HEK293 (cell line): ENCODE measurements around the gene PTPRG.

Source experiments
- CTCF ChIA-PET: fragments of 350-600 bp; formaldehyde crosslinking; extraction: SDS; loops from one replicate; lab custom pipeline; 2021; ENCODE audit warnings: antibody characterized with exemption; lab: Yijun Ruan, JAX
- POLR2A ChIA-PET: fragments of 300-600 bp; formaldehyde crosslinking; extraction: SDS; loops from one replicate; lab custom pipeline; 2020; ENCODE audit warnings: antibody characterized with exemption, inconsistent platforms; lab: Yijun Ruan, JAX
- H3K27ac ChIP-seq: fragments of 200-500 bp; sonication (Bioruptor generic); 2 replicates; pipeline ENCODE4 v1.5.1; 2014; ENCODE audit warnings: low read depth, low read length, control low read depth, inconsistent platforms; ENCODE audit errors: extremely low read depth
- H3K36me3 ChIP-seq, 2 experiments: fragments of 200-500 bp in 1 of 2; sonication (Bioruptor generic) in 1 of 2; 1 replicate in 1 of 2; 2 replicates in 1 of 2; pipeline ENCODE4 v1.5.1; 2014 to 2017; ENCODE audit warnings: inconsistent platforms in 2 of 2, low read length in 2 of 2; ENCODE audit not compliant: control insufficient read depth in 2 of 2, insufficient read depth in 1 of 2
- H3K4me1 ChIP-seq: fragments of 200-500 bp; sonication (Bioruptor generic); 2 replicates; pipeline ENCODE4 v1.5.1; 2014; ENCODE audit warnings: mild to moderate bottlenecking, low read length, inconsistent platforms; ENCODE audit not compliant: control insufficient read depth, insufficient read depth
- H3K4me3 ChIP-seq: 2 replicates; pipeline ENCODE4 v1.5.1; 2011; ENCODE audit warnings: low read depth, mild to moderate bottlenecking, control low read depth, low read length, moderate library complexity
- H3K9me3 ChIP-seq: fragments of 200-500 bp; sonication (Bioruptor generic); 2 replicates; pipeline ENCODE4 v1.5.1; 2014; ENCODE audit warnings: low read depth, low read length, inconsistent platforms; ENCODE audit not compliant: control insufficient read depth, insufficient read depth
- GLIS2 ChIP-seq: fragments of 450-650 bp; formaldehyde crosslinking; IDR thresholded peaks from 2 replicates; pipeline ENCODE4 v1.5.1; 2016; ENCODE audit warnings: missing biosample characterization, missing genetic modification characterization
- HOXD13 ChIP-seq: sonication (generic); formaldehyde crosslinking; IDR thresholded peaks from 2 replicates; pipeline ENCODE4 v1.8.0; 2022; ENCODE audit warnings: missing genetic modification reagents, borderline replicate concordance
- MZF1 ChIP-seq: fragments of 450-650 bp; formaldehyde crosslinking; IDR thresholded peaks from 2 replicates; pipeline ENCODE4 v1.5.1; 2017; ENCODE audit warnings: missing biosample characterization, missing genetic modification characterization, borderline replicate concordance
- REPIN1 ChIP-seq: fragments of 450-650 bp; formaldehyde crosslinking; IDR thresholded peaks from 2 replicates; pipeline ENCODE4 v1.5.1; 2017; ENCODE audit warnings: missing biosample characterization, missing genetic modification characterization, low read depth
- SCRT1 ChIP-seq: fragments of 450-650 bp; formaldehyde crosslinking; IDR thresholded peaks from 2 replicates; pipeline ENCODE4 v1.5.1; 2016; ENCODE audit warnings: missing biosample characterization, missing genetic modification characterization, borderline replicate concordance
- TRIM28 ChIP-seq: IDR thresholded peaks from 2 replicates; pipeline ENCODE4 v1.6.1; 2011; ENCODE audit warnings: low read length, control low read depth, borderline replicate concordance
- ZFP37 ChIP-seq: fragments of 450-650 bp; formaldehyde crosslinking; IDR thresholded peaks from 2 replicates; pipeline ENCODE4 v1.5.1; 2016; ENCODE audit warnings: missing biosample characterization, missing genetic modification characterization
- ZFP69B ChIP-seq: fragments of 450-650 bp; formaldehyde crosslinking; IDR thresholded peaks from 2 replicates; pipeline ENCODE4 v1.5.1; 2016; ENCODE audit warnings: missing biosample characterization, missing genetic modification characterization
- ZNF114 ChIP-seq: fragments of 450-650 bp; formaldehyde crosslinking; IDR thresholded peaks from 2 replicates; pipeline ENCODE4 v1.5.0; 2017; ENCODE audit warnings: missing biosample characterization, missing genetic modification characterization
- ZNF350 ChIP-seq: fragments of 450-650 bp; formaldehyde crosslinking; IDR thresholded peaks from 2 replicates; pipeline ENCODE4 v1.5.0; 2017; ENCODE audit warnings: missing biosample characterization, mild to moderate bottlenecking, missing genetic modification characterization
- ZNF391 ChIP-seq: fragments of 450-650 bp; formaldehyde crosslinking; IDR thresholded peaks from 2 replicates; pipeline ENCODE4 v1.5.1; 2016; ENCODE audit warnings: low read depth, missing biosample characterization, missing genetic modification characterization, borderline replicate concordance
- ZNF416 ChIP-seq: fragments of 450-650 bp; formaldehyde crosslinking; IDR thresholded peaks from 2 replicates; pipeline ENCODE4 v1.5.1; 2016; ENCODE audit warnings: missing biosample characterization, missing genetic modification characterization
- ZNF530 ChIP-seq: fragments of 450-650 bp; formaldehyde crosslinking; IDR thresholded peaks from 2 replicates; pipeline ENCODE4 v1.5.1; 2016; ENCODE audit warnings: low read depth, missing biosample characterization, missing genetic modification characterization
- ZNF549 ChIP-seq: fragments of 450-650 bp; IDR thresholded peaks from 2 replicates; pipeline ENCODE4 v1.5.1; 2018; ENCODE audit warnings: missing biosample characterization, missing genetic modification characterization, mild to moderate bottlenecking, inconsistent platforms, moderate library complexity
- ZNF623 ChIP-seq: fragments of 450-650 bp; formaldehyde crosslinking; IDR thresholded peaks from 2 replicates; pipeline ENCODE4 v1.5.1; 2016; ENCODE audit warnings: missing biosample characterization, missing genetic modification characterization
- ZNF626 ChIP-seq: fragments of 450-650 bp; sonication (Bioruptor Pico); formaldehyde crosslinking; IDR thresholded peaks from 2 replicates; pipeline ENCODE4 v1.5.1; 2018; ENCODE audit warnings: missing biosample characterization, missing genetic modification characterization, inconsistent platforms
- ZNF707 ChIP-seq: fragments of 450-650 bp; formaldehyde crosslinking; IDR thresholded peaks from 2 replicates; pipeline ENCODE4 v1.5.1; 2016; ENCODE audit warnings: missing biosample characterization, missing genetic modification characterization
- TF ChIP-seq, protein P1 (sequence below): fragments of 450-650 bp; formaldehyde crosslinking; IDR thresholded peaks from 2 replicates; pipeline ENCODE4 v1.5.1; 2016; ENCODE audit warnings: missing biosample characterization, missing genetic modification characterization
- TF ChIP-seq, protein P2 (sequence below): fragments of 450-650 bp; formaldehyde crosslinking; IDR thresholded peaks from 2 replicates; pipeline ENCODE4 v1.5.1; 2016; ENCODE audit warnings: missing biosample characterization, missing genetic modification characterization
- TF ChIP-seq, protein P3 (sequence below): fragments of 450-650 bp; formaldehyde crosslinking; IDR thresholded peaks from 2 replicates; pipeline ENCODE4 v1.5.1; 2016; ENCODE audit warnings: missing biosample characterization, missing genetic modification characterization

Gene PTPRG

DNA sequence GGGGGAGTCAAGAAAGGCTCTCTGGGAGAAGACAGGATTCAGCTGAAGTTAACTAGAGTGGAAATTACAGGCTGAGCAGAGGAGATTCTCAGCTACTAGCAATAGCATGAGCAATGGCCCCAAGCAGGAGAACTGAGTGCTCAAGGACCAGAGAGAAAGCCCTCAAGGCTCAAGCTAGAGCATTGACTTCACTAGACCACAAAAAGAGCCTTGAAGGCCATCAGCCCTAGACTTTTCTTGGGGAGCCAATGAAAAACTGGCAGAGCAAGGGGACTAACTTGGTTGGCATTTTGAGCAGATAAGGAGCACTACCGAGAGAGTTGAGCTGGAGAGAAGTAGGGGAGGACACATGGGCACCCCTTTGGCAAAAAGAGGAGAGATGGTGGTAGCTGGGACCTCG is 534.4 kb downstream of the PTPRG start:
- no peaks in the 10 kb centered on the region for H3K4me1 ChIP-seq
- POLR2A ChIA-PET = no interaction called here
- no peaks in the 10 kb centered on the region for H3K9me3 ChIP-seq
- TF ChIP-seq ZNF626 (tag by site-specific recombination) (no peak), TRIM28 (no peak), GLIS2 (tag by site-specific recombination) (no peak), SCRT1 (no peak), ZFP69B (tag by site-specific recombination) (no peak), ZFP37 (tag by site-specific recombination) (no peak), ZNF530 (tag by site-specific recombination) (no peak)
- TF ChIP-seq, protein P1, sequence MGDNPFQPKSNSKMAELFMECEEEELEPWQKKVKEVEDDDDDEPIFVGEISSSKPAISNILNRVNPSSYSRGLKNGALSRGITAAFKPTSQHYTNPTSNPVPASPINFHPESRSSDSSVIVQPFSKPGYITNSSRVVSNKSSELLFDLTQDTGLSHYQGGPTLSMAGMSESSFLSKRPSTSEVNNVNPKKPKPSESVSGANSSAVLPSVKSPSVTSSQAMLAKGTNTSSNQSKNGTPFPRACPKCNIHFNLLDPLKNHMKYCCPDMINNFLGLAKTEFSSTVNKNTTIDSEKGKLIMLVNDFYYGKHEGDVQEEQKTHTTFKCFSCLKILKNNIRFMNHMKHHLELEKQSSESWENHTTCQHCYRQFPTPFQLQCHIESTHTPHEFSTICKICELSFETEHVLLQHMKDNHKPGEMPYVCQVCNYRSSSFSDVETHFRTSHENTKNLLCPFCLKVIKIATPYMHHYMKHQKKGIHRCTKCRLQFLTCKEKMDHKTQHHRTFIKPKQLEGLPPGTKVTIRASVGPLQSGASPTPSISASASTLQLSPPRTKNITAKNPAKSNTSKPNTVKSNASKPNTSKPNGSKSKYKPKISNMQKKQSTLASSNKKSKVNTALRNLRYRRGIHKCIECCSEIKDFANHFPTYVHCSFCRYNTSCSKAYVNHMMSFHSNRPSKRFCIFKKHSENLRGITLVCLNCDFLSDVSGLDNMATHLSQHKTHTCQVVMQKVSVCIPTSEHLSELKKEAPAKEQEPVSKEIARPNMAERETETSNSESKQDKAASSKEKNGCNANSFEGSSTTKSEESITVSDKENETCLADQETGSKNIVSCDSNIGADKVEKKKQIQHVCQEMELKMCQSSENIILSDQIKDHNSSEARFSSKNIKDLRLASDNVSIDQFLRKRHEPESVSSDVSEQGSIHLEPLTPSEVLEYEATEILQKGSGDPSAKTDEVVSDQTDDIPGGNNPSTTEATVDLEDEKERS (tag by site-specific recombination) = no peak
- no peak overlapping the region for H3K4me3 ChIP-seq
- H3K27ac ChIP-seq = no peak overlapping the region
- CTCF ChIA-PET = interaction anchor here (0.6 kb wide), 1 partner anchor 9 kb away, joined by 3 read pairs; no protein-coding TSS in a partner anchor
- no peaks in the 10 kb centered on the region for H3K36me3 ChIP-seq

DNA sequence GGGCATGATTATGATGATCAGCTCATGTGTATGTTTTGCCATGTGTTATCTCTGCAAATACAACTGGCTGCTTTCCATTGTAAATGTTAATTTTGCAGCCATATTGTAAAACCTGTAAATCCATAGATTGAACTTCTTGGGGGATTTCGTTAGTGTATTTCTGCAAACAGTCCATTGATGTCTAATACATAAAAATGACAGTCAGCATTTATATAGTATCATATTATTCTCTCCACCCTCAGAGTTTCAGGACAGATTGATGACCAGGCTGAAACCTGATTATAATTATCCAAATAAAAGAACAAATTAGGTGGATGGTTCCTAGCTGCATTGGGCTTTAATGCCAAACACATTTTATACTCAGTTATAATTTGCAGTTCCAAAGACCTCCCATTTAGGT is 535.1 kb downstream of the PTPRG start:
- Histone ChIP-seq H3K4me3 (no peak overlapping the region), H3K36me3 (no peaks in the 10 kb centered on the region), H3K4me1 (no peaks in the 10 kb centered on the region), H3K27ac (no peak overlapping the region), H3K9me3 (no peaks in the 10 kb centered on the region)
- ChIA-PET CTCF (no interaction called here), POLR2A (no interaction called here)
- TF ChIP-seq ZNF623 (tag by site-specific recombination) (no peak), ZNF549 (tag by site-specific recombination) (no peak), HOXD13 (no peak), ZNF416 (tag by site-specific recombination) (no peak), ZNF350 (tag by site-specific recombination) (no peak), ZNF391 (tag by site-specific recombination) (no peak), REPIN1 (tag by site-specific recombination) (no peak), ZNF707 (tag by site-specific recombination) (no peak), MZF1 (tag by site-specific recombination) (no peak), ZNF114 (no peak)
- TF ChIP-seq, protein P2, sequence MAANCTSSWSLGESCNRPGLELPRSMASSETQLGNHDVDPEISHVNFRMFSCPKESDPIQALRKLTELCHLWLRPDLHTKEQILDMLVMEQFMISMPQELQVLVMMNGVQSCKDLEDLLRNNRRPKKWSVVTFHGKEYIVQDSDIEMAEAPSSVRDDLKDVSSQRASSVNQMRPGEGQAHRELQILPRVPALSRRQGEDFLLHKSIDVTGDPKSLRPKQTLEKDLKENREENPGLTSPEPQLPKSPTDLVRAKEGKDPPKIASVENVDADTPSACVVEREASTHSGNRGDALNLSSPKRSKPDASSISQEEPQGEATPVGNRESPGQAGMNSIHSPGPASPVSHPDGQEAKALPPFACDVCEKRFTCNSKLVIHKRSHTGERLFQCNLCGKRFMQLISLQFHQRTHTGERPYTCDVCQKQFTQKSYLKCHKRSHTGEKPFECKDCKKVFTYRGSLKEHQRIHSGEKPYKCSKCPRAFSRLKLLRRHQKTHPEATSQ (tag by site-specific recombination) = no peak
- TF ChIP-seq, protein P3, sequence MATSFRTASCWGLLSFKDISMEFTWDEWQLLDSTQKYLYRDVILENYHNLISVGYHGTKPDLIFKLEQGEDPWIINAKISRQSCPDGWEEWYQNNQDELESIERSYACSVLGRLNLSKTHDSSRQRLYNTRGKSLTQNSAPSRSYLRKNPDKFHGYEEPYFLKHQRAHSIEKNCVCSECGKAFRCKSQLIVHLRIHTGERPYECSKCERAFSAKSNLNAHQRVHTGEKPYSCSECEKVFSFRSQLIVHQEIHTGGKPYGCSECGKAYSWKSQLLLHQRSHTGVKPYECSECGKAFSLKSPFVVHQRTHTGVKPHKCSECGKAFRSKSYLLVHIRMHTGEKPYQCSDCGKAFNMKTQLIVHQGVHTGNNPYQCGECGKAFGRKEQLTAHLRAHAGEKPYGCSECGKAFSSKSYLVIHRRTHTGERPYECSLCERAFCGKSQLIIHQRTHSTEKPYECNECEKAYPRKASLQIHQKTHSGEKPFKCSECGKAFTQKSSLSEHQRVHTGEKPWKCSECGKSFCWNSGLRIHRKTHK (tag by site-specific recombination) = no peak
- TF ChIP-seq, all 188 proteins: peak for 0
